ACC112 (cell line): ENCODE data around the gene NAP1L4.

Experiments used
- H2AFZ ChIP-seq: fragments of 200-600 bp; sonication (generic); one replicate; pipeline ENCODE4 v1.6.0; 2017; ENCODE audit warnings: antibody characterized with exemption, low read length; ENCODE audit not compliant: unreplicated experiment
- H3K27ac ChIP-seq: fragments of 200-600 bp; sonication (generic); 2 replicates; pipeline ENCODE4 v1.5.1; 2014; ENCODE audit warnings: low read depth, mild to moderate bottlenecking, antibody characterized with exemption, low read length, moderate library complexity
- H3K27me3 ChIP-seq: fragments of 200-600 bp; sonication (generic); 2 replicates; pipeline ENCODE4 v1.6.1; 2014; ENCODE audit warnings: mild to moderate bottlenecking, antibody characterized with exemption, low read length, moderate library complexity, mixed read lengths; ENCODE audit not compliant: insufficient read depth
- H3K36me3 ChIP-seq: fragments of 200-600 bp; sonication (generic); 2 replicates; pipeline ENCODE4 v1.6.1; 2016; ENCODE audit warnings: mild to moderate bottlenecking, antibody characterized with exemption, low read length, moderate library complexity, mixed read lengths; ENCODE audit not compliant: insufficient read depth
- H3K4me1 ChIP-seq: fragments of 200-600 bp; sonication (generic); one replicate; pipeline ENCODE4 v1.6.1; 2016; ENCODE audit warnings: low read length, mixed read lengths; ENCODE audit not compliant: insufficient read depth, unreplicated experiment, control insufficient read depth
- H3K4me3 ChIP-seq: fragments of 200-600 bp; sonication (generic); 2 replicates; pipeline ENCODE4 v1.5.1; 2014; ENCODE audit warnings: mild to moderate bottlenecking, low read depth, low read length
- H3K79me2 ChIP-seq: fragments of 200-600 bp; sonication (generic); one replicate; pipeline ENCODE4 v1.6.0; 2016; ENCODE audit warnings: low read length; ENCODE audit not compliant: control insufficient read depth, unreplicated experiment, insufficient read depth

Gene NAP1L4

GRCh38 chr11:2994336-2994730 is 2.2 kb upstream of the NAP1L4 start:
- Histone ChIP-seq H2AFZ (no peak overlapping the region), H3K27me3 (no peaks in the 10 kb centered on the region), H3K79me2 (peaks cover 28% of the 10 kb centered on the region), H3K4me1 (peaks cover under 1% of the 10 kb centered on the region), H3K4me3 (no peak overlapping the region), H3K36me3 (no peaks in the 10 kb centered on the region), H3K27ac (no peak overlapping the region)

- Histone ChIP-seq H2AFZ (peak overlapping the region; percentile 89), H3K79me2 (peaks cover 42% of the 10 kb centered on the region), H3K4me3 (peak overlapping the region; percentile 90), H3K36me3 (no peaks in the 10 kb centered on the region), H3K27ac (peak overlapping the region; percentile 31; the same call in 1 of the 2 replicates), H3K4me1 (peaks cover 14% of the 10 kb centered on the region), H3K27me3 (no peaks in the 10 kb centered on the region)
These were observed 832 bp upstream of the NAP1L4 start for GRCh38 chr11:2992997-2993325.

GRCh38 chr11:2991452-2992233 is 486 bp downstream of the NAP1L4 start:
- H3K36me3 ChIP-seq, result no peaks in the 10 kb centered on the region
- peak overlapping the region; percentile 90 for H3K4me3 ChIP-seq

GRCh38 chr11:2990617-2991451 is 1.3 kb downstream of the NAP1L4 start:
- H3K27me3 ChIP-seq, result no peaks in the 10 kb centered on the region
- peak overlapping the region; percentile 90 for H3K4me3 ChIP-seq
- peak overlapping the region; percentile 77 for H3K27ac ChIP-seq
- H3K36me3 ChIP-seq, result no peaks in the 10 kb centered on the region
- H3K79me2 ChIP-seq, result peaks cover 63% of the 10 kb centered on the region
- peak overlapping the region; percentile 52 for H2AFZ ChIP-seq
- H3K4me1 ChIP-seq, result peaks cover 17% of the 10 kb centered on the region

More at GRCh38 chr11:2991452-2992233, 486 bp downstream of the NAP1L4 start:
- peaks cover 17% of the 10 kb centered on the region for H3K4me1 ChIP-seq
- H3K27me3 ChIP-seq, result no peaks in the 10 kb centered on the region
- H3K79me2 ChIP-seq, result peaks cover 54% of the 10 kb centered on the region
- peak overlapping the region; percentile 77 for H3K27ac ChIP-seq
- peak overlapping the region; percentile 52 for H2AFZ ChIP-seq

- H3K79me2 ChIP-seq, result peaks cover 75% of the 10 kb centered on the region
- no peaks in the 10 kb centered on the region for H3K36me3 ChIP-seq
- no peaks in the 10 kb centered on the region for H3K27me3 ChIP-seq
- no peak overlapping the region for H2AFZ ChIP-seq
- peak overlapping the region; percentile 90 for H3K4me3 ChIP-seq
- peaks cover 17% of the 10 kb centered on the region for H3K4me1 ChIP-seq
- H3K27ac ChIP-seq, result no peak overlapping the region
These were observed 2.6 kb downstream of the NAP1L4 start for GRCh38 chr11:2989551-2989950.

- Histone ChIP-seq H2AFZ (no peak overlapping the region), H3K27me3 (no peaks in the 10 kb centered on the region), H3K36me3 (no peaks in the 10 kb centered on the region), H3K4me3 (peak overlapping the region; percentile 90), H3K27ac (0 out of 2 replicates have a peak overlapping the region, but pooled peaks have one; percentile 14), H3K79me2 (peaks cover 80% of the 10 kb centered on the region), H3K4me1 (peaks cover 17% of the 10 kb centered on the region)
These were observed 3.1 kb downstream of the NAP1L4 start for GRCh38 chr11:2989006-2989405.

GRCh38 chr11:2987881-2988861 is 4.0 kb downstream of the NAP1L4 start:
- peak overlapping the region; percentile 14; the same call in 1 of the 2 replicates for H3K27ac ChIP-seq
- no peak overlapping the region for H2AFZ ChIP-seq
- no peaks in the 10 kb centered on the region for H3K36me3 ChIP-seq
- H3K79me2 ChIP-seq, result peaks cover 89% of the 10 kb centered on the region
- H3K27me3 ChIP-seq, result no peaks in the 10 kb centered on the region
- H3K4me3 ChIP-seq, result peak overlapping the region; percentile 90
- H3K4me1 ChIP-seq, result peaks cover 17% of the 10 kb centered on the region

- Histone ChIP-seq H3K4me1 (peaks cover 20% of the 10 kb centered on the region), H3K36me3 (peaks cover under 1% of the 10 kb centered on the region; the same call in 1 of the 2 replicates), H3K79me2 (peaks cover 96% of the 10 kb centered on the region), H3K4me3 (no peak overlapping the region), H3K27ac (no peak overlapping the region), H2AFZ (no peak overlapping the region), H3K27me3 (no peaks in the 10 kb centered on the region)
These were observed 8.2 kb downstream of the NAP1L4 start for GRCh38 chr11:2983908-2984307.

GRCh38 chr11:2982214-2982613 is 9.9 kb downstream of the NAP1L4 start:
- no peaks in the 10 kb centered on the region for H3K27me3 ChIP-seq
- H2AFZ ChIP-seq, result no peak overlapping the region
- peaks cover 7% of the 10 kb centered on the region for H3K4me1 ChIP-seq
- peaks cover 13% of the 10 kb centered on the region for H3K36me3 ChIP-seq
- peaks cover 94% of the 10 kb centered on the region for H3K79me2 ChIP-seq
- no peak overlapping the region for H3K27ac ChIP-seq
- H3K4me3 ChIP-seq, result no peak overlapping the region

- Histone ChIP-seq H3K4me3 (no peak overlapping the region), H3K79me2 (peaks cover 94% of the 10 kb centered on the region), H3K36me3 (peaks cover 23% of the 10 kb centered on the region), H2AFZ (no peak overlapping the region), H3K27me3 (no peaks in the 10 kb centered on the region), H3K4me1 (peaks cover 7% of the 10 kb centered on the region), H3K27ac (no peak overlapping the region)
These were observed 11.0 kb downstream of the NAP1L4 start for GRCh38 chr11:2981130-2981529.
